ENCODE results near the gene TMEM132D. TPM values are rescaled to one million over a fixed set of nuclear protein-coding genes. Genes with fewer than 3 reads are reported as not detected.

Gene TMEM132D
- total and polyA plus RNA-seq, 2 of the 8 experiments (the other 6 are each of a cell fraction or from before 2014, with no cell fraction given), result 3.5 to 10.1 TPM

- TF ChIP-seq, protein P1, sequence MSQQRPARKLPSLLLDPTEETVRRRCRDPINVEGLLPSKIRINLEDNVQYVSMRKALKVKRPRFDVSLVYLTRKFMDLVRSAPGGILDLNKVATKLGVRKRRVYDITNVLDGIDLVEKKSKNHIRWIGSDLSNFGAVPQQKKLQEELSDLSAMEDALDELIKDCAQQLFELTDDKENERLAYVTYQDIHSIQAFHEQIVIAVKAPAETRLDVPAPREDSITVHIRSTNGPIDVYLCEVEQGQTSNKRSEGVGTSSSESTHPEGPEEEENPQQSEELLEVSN (IDR thresholded peaks at IDR 0.05), result no peak
- TF ChIP-seq ASH2L (IDR thresholded peaks at IDR 0.05; ENCODE audit: low read length) (no peak), CREB1 (IDR thresholded peaks at IDR 0.05) (no peak), RBBP5 (IDR thresholded peaks at IDR 0.05; ENCODE audit: borderline replicate concordance, low read depth, low read length) (no peak), NANOG (IDR thresholded peaks at IDR 0.05; ENCODE audit: insufficient read depth, low read depth, low read length, poor library complexity, severe bottlenecking) (no peak), SIRT6 (IDR thresholded peaks at IDR 0.05; ENCODE audit: low read length) (no peak), KDM1A (IDR thresholded peaks at IDR 0.05; ENCODE audit: borderline replicate concordance, low read length) (no peak), NRF1 (IDR thresholded peaks at IDR 0.05; ENCODE audit: low read depth, low read length) (no peak)
- no peak overlapping the region for H3K23ac ChIP-seq (ENCODE audit: insufficient read length)
- H3K56ac ChIP-seq (replicated peaks; ENCODE audit: insufficient read length, low read depth, low read length), result no peak overlapping the region
- WGBS, 2 experiments (ENCODE audit: extremely low coverage in 1 of 2, insufficient coverage in 1 of 2, insufficient read length in 1 of 2, insufficient replicate concordance in 2 of 2, low coverage in 1 of 2, low lambda C conversion rate in 2 of 2, missing lambda C conversion rate in 1 of 2), result 73% methylated on average over 2 of the region's 2 CpGs; no CpG with 5 or more reads in 1 of the 2 experiments
- H3K9me3 ChIP-seq (ENCODE audit: insufficient read depth in 2 of 2, low read depth in 1 of 2, low read length in 1 of 2), result no peaks in the 10 kb centered on the region
- H3K36me3 ChIP-seq (ENCODE audit: control insufficient read depth in 2 of 4, insufficient read depth in 4 of 4, low read length in 3 of 4), result no peaks in the 10 kb centered on the region
- peaks cover 0 to 6% (median 0%) of the 10 kb centered on the region in 4 experiments; a peak in 2 of 7 replicates for H3K4me1 ChIP-seq (replicated peaks in 1 of 4; ENCODE audit: control insufficient read depth in 3 of 4, insufficient read depth in 4 of 4, low read length in 3 of 4)
- H2BK120ac ChIP-seq (replicated peaks; ENCODE audit: low read depth, low read length), result no peak overlapping the region
- H3K18ac ChIP-seq (ENCODE audit: extremely low read depth, low read length), result no peak overlapping the region
- no peak overlapping the region for H3K14ac ChIP-seq (ENCODE audit: insufficient read length)
- ChIA-PET POLR2A (ENCODE audit: partially characterized antibody) (interaction anchor here (0.6 kb wide), 1 partner anchor 598 kb away, joined by 3 read pairs; no protein-coding TSS in a partner anchor), CTCF (ENCODE audit: partially characterized antibody) (no interaction called here)
- H2AFZ ChIP-seq (ENCODE audit: low read length), result no peak overlapping the region
- DNase-seq (ENCODE audit: low read depth in 1 of 2, low spot score in 2 of 2), result no peak
- no peak overlapping the region for H4K5ac ChIP-seq (ENCODE audit: insufficient read length, low read depth, low read length)
- H3K27ac ChIP-seq (ENCODE audit: low read depth, low read length), result no peak overlapping the region
- no peak overlapping the region for H4K8ac ChIP-seq (ENCODE audit: extremely low read depth, insufficient read depth, low read length)
- FAIRE-seq, result no peak
- H2BK15ac ChIP-seq (ENCODE audit: low read length), result no peak overlapping the region
- no peaks in the 10 kb centered on the region for H4K20me1 ChIP-seq (replicated peaks in 1 of 2; ENCODE audit: control insufficient read depth in 1 of 2, insufficient read depth in 2 of 2, low read length in 2 of 2)
- no peak overlapping the region for H3K4me3 ChIP-seq (ENCODE audit: extremely low read depth in 1 of 4, insufficient read depth in 2 of 4, low read depth in 3 of 4, low read length in 4 of 4)
- no peak overlapping the region for H4K91ac ChIP-seq (replicated peaks; ENCODE audit: insufficient read length, low read length)
- H2BK20ac ChIP-seq (ENCODE audit: low read length), result no peak overlapping the region
- H3K79me2 ChIP-seq (ENCODE audit: control insufficient read depth in 1 of 2, insufficient read depth in 2 of 2, low read length in 2 of 2), result no peaks in the 10 kb centered on the region
- no peak overlapping the region for H2BK5ac ChIP-seq (ENCODE audit: low read depth, low read length)
- H2AK5ac ChIP-seq (ENCODE audit: low read depth, low read length), result no peak overlapping the region
- H3K27me3 ChIP-seq (replicated peaks in 1 of 4; ENCODE audit: control insufficient read depth in 3 of 4, extremely low read depth in 1 of 4, insufficient read depth in 3 of 4, low read length in 3 of 4), result no peaks in the 10 kb centered on the region
- H3K4ac ChIP-seq (replicated peaks; ENCODE audit: insufficient read length, low read depth, low read length), result no peak overlapping the region
- no peaks in the 10 kb centered on the region; the same call in 1 of the 2 replicates for H3K79me1 ChIP-seq (ENCODE audit: low read depth, low read length)
- no peak overlapping the region for H3K9ac ChIP-seq (replicated peaks in 1 of 4; ENCODE audit: extremely low read depth in 1 of 4, low read depth in 3 of 4, low read length in 3 of 4)
- no peaks in the 10 kb centered on the region for H3K23me2 ChIP-seq (ENCODE audit: low read depth, low read length)
- H3K4me2 ChIP-seq (ENCODE audit: insufficient read depth in 1 of 2, low read depth in 2 of 2, low read length in 2 of 2), result no peak overlapping the region
- no peak overlapping the region for H2BK12ac ChIP-seq (ENCODE audit: low read depth, low read length)
Measured at GRCh38 chr12:129494260-129494659, 409.6 kb downstream of the TMEM132D start.

Data from H1 (cell line).